ENCODE measurements around the gene EXOSC9. TPM values are rescaled to one million over a fixed set of nuclear protein-coding genes. Genes with fewer than 3 reads are reported as not detected.

The EXOSC9 gene
- total RNA-seq, 1 experiment from 2014 or later: 50.0 TPM

DNA sequence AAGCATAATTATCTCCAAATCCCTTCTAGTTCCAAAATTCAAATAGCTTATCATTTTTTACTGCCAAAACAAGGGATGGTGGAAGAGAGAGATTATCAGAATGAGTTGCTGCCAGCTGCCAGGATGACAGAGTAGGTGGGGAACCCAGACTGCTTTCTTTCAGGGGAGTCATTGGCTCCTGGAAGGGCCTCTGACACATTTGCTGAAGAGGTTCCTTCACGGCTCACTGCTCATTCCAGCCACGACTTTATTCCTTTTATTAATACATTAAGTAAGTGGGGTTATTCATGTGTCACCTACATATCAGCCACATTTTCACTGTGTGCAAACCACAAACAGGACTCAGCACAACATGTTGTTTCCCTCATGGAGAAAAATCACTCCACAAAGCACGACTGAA is 23.5 kb upstream of the EXOSC9 start:
- no peak for DNase-seq (ENCODE audit: low spot score)
- Mint-ChIP-seq H3K9me3 (no peaks in the 10 kb centered on the region), H3K36me3 (no peaks in the 10 kb centered on the region), H3K4me3 (no peak overlapping the region), H3K4me1 (peaks cover 9% of the 10 kb centered on the region), H3K27ac (no peak overlapping the region), H3K27me3 (ENCODE audit: low read depth) (peaks cover 4% of the 10 kb centered on the region; the same call in 1 of the 2 replicates)
- ChIA-PET CTCF (no interaction called here), POLR2A (no interaction called here)
- no peak for ATAC-seq
- TF ChIP-seq, protein P1, sequence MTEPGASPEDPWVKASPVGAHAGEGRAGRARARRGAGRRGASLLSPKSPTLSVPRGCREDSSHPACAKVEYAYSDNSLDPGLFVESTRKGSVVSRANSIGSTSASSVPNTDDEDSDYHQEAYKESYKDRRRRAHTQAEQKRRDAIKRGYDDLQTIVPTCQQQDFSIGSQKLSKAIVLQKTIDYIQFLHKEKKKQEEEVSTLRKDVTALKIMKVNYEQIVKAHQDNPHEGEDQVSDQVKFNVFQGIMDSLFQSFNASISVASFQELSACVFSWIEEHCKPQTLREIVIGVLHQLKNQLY (CRISPR knock-in tag; IDR thresholded peaks at IDR 0.05): no peak
- TF ChIP-seq, protein P2, sequence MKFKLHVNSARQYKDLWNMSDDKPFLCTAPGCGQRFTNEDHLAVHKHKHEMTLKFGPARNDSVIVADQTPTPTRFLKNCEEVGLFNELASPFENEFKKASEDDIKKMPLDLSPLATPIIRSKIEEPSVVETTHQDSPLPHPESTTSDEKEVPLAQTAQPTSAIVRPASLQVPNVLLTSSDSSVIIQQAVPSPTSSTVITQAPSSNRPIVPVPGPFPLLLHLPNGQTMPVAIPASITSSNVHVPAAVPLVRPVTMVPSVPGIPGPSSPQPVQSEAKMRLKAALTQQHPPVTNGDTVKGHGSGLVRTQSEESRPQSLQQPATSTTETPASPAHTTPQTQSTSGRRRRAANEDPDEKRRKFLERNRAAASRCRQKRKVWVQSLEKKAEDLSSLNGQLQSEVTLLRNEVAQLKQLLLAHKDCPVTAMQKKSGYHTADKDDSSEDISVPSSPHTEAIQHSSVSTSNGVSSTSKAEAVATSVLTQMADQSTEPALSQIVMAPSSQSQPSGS (CRISPR knock-in tag; IDR thresholded peaks at IDR 0.05; ENCODE audit: borderline replicate concordance, low read depth): no peak
- TF ChIP-seq, protein P3, sequence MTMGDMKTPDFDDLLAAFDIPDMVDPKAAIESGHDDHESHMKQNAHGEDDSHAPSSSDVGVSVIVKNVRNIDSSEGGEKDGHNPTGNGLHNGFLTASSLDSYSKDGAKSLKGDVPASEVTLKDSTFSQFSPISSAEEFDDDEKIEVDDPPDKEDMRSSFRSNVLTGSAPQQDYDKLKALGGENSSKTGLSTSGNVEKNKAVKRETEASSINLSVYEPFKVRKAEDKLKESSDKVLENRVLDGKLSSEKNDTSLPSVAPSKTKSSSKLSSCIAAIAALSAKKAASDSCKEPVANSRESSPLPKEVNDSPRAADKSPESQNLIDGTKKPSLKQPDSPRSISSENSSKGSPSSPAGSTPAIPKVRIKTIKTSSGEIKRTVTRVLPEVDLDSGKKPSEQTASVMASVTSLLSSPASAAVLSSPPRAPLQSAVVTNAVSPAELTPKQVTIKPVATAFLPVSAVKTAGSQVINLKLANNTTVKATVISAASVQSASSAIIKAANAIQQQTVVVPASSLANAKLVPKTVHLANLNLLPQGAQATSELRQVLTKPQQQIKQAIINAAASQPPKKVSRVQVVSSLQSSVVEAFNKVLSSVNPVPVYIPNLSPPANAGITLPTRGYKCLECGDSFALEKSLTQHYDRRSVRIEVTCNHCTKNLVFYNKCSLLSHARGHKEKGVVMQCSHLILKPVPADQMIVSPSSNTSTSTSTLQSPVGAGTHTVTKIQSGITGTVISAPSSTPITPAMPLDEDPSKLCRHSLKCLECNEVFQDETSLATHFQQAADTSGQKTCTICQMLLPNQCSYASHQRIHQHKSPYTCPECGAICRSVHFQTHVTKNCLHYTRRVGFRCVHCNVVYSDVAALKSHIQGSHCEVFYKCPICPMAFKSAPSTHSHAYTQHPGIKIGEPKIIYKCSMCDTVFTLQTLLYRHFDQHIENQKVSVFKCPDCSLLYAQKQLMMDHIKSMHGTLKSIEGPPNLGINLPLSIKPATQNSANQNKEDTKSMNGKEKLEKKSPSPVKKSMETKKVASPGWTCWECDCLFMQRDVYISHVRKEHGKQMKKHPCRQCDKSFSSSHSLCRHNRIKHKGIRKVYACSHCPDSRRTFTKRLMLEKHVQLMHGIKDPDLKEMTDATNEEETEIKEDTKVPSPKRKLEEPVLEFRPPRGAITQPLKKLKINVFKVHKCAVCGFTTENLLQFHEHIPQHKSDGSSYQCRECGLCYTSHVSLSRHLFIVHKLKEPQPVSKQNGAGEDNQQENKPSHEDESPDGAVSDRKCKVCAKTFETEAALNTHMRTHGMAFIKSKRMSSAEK (CRISPR knock-in tag; IDR thresholded peaks at IDR 0.05; ENCODE audit: borderline replicate concordance): no peak
- TF ChIP-seq, protein P4, sequence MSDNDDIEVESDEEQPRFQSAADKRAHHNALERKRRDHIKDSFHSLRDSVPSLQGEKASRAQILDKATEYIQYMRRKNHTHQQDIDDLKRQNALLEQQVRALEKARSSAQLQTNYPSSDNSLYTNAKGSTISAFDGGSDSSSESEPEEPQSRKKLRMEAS (CRISPR knock-in tag; IDR thresholded peaks at IDR 0.05): no peak
- TF ChIP-seq, protein P5, sequence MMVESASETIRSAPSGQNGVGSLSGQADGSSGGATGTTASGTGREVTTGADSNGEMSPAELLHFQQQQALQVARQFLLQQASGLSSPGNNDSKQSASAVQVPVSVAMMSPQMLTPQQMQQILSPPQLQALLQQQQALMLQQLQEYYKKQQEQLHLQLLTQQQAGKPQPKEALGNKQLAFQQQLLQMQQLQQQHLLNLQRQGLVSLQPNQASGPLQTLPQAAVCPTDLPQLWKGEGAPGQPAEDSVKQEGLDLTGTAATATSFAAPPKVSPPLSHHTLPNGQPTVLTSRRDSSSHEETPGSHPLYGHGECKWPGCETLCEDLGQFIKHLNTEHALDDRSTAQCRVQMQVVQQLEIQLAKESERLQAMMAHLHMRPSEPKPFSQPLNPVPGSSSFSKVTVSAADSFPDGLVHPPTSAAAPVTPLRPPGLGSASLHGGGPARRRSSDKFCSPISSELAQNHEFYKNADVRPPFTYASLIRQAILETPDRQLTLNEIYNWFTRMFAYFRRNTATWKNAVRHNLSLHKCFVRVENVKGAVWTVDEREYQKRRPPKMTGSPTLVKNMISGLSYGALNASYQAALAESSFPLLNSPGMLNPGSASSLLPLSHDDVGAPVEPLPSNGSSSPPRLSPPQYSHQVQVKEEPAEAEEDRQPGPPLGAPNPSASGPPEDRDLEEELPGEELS (CRISPR knock-in tag; IDR thresholded peaks at IDR 0.05): no peak
- TF ChIP-seq SMAD4 (CRISPR knock-in tag; IDR thresholded peaks at IDR 0.05): no peak
- TF ChIP-seq JAZF1 (CRISPR knock-in tag; IDR thresholded peaks at IDR 0.05): no peak
- no peak for TF ChIP-seq ZNF423 (CRISPR knock-in tag; IDR thresholded peaks at IDR 0.05)
- TF ChIP-seq, protein P6, sequence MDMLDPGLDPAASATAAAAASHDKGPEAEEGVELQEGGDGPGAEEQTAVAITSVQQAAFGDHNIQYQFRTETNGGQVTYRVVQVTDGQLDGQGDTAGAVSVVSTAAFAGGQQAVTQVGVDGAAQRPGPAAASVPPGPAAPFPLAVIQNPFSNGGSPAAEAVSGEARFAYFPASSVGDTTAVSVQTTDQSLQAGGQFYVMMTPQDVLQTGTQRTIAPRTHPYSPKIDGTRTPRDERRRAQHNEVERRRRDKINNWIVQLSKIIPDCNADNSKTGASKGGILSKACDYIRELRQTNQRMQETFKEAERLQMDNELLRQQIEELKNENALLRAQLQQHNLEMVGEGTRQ (CRISPR knock-in tag; IDR thresholded peaks at IDR 0.05): no peak
- no peak for TF ChIP-seq JUN (CRISPR knock-in tag; IDR thresholded peaks at IDR 0.05)
- no peak for TF ChIP-seq ZNF138 (CRISPR knock-in tag; conservative IDR thresholded peaks at IDR 0.05)
- TF ChIP-seq HMGA2 (CRISPR knock-in tag; IDR thresholded peaks at IDR 0.05): no peak

DNA sequence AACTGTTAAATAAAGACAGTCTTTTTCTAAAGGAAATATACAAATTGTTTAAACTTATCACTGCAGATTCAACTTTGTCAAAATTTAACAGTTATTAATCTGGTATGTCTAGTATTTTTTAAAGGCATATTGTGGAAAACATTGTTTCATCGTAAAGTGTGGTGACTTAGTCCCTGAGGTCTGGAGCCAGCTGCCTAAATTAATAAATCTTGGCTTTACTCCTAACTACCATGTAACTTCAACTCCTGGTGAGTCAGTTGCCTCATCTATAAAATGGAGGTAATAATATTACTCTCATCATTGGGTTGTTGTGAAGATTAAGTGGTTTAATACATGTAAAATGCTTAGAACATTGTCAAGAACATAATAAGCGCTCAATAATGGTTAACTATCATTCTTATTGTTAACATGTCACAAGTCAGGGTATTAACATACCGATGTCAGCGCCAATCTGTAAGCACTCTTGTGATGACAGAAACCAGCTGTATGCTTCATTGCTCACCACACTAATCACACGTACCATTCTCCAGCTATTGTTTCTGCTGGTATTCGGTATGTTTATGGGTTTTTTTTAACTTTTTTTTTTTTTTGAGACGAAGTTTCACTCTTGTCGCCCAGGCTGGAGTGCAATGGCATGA is 22.0 kb upstream of the EXOSC9 start:
- no peak for DNase-seq (ENCODE audit: low spot score)
- Mint-ChIP-seq H3K4me3 (no peak overlapping the region), H3K4me1 (peaks cover 5% of the 10 kb centered on the region), H3K27me3 (ENCODE audit: low read depth) (no peaks in the 10 kb centered on the region; the same call in 1 of the 2 replicates), H3K9me3 (no peaks in the 10 kb centered on the region), H3K36me3 (no peaks in the 10 kb centered on the region), H3K27ac (no peak overlapping the region)
- ATAC-seq: no peak
- CTCF ChIA-PET: no interaction called here
- POLR2A ChIA-PET: interaction anchor here (0.6 to 0.9 kb wide), 2 partner anchors 19 to 271 kb away, joined by 3 to 4 read pairs; no protein-coding TSS in a partner anchor
- TF ChIP-seq FOXP1 (CRISPR knock-in tag; IDR thresholded peaks at IDR 0.05; ENCODE audit: borderline replicate concordance): no peak
- TF ChIP-seq, protein P1 (CRISPR knock-in tag; IDR thresholded peaks at IDR 0.05): no peak
- TF ChIP-seq, protein P7, sequence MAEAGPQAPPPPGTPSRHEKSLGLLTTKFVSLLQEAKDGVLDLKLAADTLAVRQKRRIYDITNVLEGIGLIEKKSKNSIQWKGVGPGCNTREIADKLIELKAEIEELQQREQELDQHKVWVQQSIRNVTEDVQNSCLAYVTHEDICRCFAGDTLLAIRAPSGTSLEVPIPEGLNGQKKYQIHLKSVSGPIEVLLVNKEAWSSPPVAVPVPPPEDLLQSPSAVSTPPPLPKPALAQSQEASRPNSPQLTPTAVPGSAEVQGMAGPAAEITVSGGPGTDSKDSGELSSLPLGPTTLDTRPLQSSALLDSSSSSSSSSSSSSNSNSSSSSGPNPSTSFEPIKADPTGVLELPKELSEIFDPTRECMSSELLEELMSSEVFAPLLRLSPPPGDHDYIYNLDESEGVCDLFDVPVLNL (CRISPR knock-in tag; IDR thresholded peaks at IDR 0.05; ENCODE audit: borderline replicate concordance, low read depth): no peak
- TF ChIP-seq, protein P8, sequence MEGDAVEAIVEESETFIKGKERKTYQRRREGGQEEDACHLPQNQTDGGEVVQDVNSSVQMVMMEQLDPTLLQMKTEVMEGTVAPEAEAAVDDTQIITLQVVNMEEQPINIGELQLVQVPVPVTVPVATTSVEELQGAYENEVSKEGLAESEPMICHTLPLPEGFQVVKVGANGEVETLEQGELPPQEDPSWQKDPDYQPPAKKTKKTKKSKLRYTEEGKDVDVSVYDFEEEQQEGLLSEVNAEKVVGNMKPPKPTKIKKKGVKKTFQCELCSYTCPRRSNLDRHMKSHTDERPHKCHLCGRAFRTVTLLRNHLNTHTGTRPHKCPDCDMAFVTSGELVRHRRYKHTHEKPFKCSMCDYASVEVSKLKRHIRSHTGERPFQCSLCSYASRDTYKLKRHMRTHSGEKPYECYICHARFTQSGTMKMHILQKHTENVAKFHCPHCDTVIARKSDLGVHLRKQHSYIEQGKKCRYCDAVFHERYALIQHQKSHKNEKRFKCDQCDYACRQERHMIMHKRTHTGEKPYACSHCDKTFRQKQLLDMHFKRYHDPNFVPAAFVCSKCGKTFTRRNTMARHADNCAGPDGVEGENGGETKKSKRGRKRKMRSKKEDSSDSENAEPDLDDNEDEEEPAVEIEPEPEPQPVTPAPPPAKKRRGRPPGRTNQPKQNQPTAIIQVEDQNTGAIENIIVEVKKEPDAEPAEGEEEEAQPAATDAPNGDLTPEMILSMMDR (IDR thresholded peaks at IDR 0.05): no peak
- TF ChIP-seq, protein P9, sequence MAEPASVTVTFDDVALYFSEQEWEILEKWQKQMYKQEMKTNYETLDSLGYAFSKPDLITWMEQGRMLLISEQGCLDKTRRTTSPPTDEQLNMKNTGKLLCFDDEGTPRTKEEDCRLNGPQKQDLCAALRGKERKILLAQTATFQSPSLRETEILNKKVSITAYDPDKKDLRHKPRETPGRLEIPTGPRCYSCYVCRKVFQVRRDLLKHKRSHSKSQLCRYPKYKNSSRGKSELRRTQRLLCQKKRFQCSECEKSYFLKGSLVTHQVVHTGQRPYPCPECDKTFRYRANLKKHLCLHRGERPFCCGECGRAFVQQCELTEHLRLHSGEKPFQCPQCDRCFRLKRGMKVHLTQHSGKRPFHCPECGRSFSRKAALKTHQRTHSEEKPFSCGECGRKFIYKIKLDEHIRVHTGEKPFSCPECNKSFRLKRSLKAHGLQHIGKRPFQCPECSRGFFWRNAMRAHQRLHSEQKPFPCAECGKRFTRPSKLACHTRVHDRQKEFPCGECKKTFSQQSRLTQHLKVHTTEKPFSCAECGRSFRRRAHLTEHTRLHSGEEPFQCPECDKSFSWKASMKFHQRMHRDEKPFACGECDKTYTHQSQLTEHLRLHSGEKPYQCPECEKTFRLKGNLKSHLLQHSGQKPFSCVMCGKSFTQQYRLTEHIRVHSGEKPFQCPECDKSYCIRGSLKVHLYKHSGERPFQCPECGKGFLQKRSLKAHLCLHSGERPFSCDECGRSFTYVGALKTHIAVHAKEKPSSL (CRISPR knock-in tag; conservative IDR thresholded peaks at IDR 0.05): no peak
- TF ChIP-seq, protein P10, sequence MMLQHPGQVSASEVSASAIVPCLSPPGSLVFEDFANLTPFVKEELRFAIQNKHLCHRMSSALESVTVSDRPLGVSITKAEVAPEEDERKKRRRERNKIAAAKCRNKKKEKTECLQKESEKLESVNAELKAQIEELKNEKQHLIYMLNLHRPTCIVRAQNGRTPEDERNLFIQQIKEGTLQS (CRISPR knock-in tag; conservative IDR thresholded peaks at IDR 0.05): no peak

Measured in WTC11 (cell line).